Endometrial microvascular endothelial cells (primary cell): ENCODE measurements around the gene ENPP7. TPM values are rescaled to one million over a fixed set of nuclear protein-coding genes. Genes with fewer than 3 reads are reported as not detected.
"Not testable (repeated sequence)": the region's sequence is repeated elsewhere in the genome, so short reads cannot be mapped to it uniquely, and the experiment has no call there.

ENCODE experiments used
- in situ Hi-C: cut with HindIII; loops from 2 replicates; pipeline ENCODE4 v1.10.0; 2017; ENCODE audit warnings: low sequenced_read_pairs, low pct_unique_long_range_greater_than_20kb; ENCODE audit errors: inconsistent ontology term
- total RNA-seq: library from RNA; depleted of rRNA; stranded (reverse); fragments of >200 nt; gene quantifications from one replicate; pipeline ENCODE4 v1.2.3, GENCODE V29; 2015; ENCODE audit errors: inconsistent ontology term

ENPP7 gene
- total RNA-seq, 1 donor from 2014 or later = not detected

DNA sequence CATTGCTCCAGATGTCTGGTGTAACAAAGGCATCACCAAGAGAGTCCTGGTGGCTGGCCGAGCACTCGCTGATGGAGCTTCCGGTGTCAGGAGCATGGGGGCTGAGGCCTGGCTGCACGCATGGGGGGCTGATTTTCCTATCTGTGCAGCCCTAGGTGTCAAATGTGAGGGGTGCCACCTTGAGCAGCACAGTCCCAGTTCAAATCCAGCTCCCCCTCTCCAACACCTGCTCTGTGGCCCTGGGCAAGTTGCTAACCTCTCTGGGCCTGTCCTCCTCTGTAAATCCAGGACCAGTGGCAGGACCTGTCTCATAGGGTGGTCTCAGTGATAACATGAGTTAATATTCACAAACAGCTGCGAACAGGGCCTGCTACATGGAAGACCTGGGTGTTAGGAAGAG, 12.9 kb downstream of the ENPP7 start:
- in situ Hi-C loops = no loop called here

DNA sequence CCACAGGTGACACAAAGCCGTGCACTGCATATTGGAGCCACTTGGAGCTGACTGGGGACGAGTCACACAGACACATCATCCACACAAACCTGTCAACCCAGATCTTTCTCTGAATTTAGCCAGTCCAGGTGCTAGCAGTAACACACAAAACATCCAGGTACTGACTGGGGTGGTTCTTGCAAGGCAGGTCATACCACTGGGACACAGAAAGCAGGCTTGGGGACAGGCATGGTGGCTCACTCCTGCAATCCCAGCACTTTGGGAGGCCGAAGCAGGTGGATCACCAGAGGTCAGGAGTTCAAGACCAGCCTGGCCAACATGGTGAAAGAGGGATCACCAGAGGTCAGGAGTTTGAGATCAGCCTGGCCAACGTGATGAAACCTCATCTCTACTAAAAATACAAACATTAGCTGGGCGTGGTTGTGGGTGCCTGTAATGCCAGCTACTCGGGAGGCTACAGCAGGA, 14.9 kb downstream of the ENPP7 start:
- in situ Hi-C loops = no loop called here

DNA sequence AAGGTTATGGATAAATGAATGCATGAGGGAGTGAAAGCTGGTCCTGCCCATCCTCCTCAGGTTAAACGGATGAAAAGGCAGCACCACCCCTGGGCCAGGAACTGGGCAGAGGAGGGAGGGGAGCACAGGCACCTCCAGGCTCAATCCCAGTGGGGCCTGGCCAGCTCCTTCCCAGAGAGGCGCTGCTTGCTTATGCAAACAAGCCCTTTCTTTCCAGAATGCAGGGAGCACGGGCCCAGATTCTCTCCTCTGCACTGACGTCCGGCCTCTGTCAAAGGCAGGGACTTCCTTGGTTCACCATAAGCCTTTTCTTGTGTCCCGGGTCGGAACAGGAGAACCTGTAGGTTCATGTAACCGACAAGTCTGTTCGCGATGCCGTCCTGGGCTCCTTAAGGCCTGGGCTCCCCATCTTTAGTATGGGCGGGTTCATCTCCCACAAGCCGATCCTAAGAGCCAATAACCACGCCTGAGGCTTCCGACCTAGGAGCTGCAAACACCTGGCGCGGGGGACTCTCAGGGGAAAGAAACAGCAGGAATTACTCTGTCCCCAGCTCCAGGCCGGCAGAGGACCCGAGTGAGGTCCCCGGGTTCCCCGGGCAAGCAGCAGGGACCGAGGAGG, 16.3 kb downstream of the ENPP7 start:
- in situ Hi-C loops = no loop called here

DNA sequence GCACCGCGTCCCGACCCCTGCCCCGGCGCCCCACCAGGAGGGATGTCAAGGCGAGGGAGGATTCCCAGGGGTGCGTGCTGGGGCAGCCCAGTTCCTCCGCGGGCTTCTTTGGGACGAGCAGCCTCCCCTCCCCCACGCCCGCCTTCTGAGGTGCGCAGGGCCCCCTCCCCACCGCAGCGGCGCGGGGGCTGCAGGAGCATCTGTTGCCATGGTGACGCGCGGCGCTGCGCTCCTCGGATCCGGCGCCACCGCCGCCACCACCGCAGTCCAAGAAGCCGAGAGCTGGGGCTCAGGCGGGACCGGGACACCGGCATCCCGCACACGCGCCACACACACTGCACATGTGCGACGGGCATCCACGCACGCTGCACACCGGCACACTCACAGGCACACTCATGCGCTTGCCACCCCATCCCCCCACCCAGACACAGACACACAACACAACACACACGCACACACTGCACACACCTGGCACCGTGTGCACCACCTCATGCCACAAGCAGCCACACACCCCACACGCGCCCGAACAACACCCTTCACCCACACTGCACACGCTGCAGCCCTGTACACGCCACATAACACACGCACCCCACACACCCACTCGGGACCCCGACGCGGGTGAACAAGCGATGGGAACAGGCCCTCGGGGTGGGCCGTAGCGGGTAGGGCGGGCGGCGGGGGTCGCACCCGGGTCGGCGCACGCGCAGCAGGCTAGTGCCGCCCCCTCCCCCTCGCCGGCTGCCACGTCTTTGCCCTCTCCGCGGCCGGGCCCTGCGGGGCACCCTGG, 17.0 kb downstream of the ENPP7 start:
- in situ Hi-C loops = no loop called here

GRCh38 chr17:79748295-79749099, 17.8 kb downstream of the ENPP7 start:
- in situ Hi-C loops = no loop called here

DNA sequence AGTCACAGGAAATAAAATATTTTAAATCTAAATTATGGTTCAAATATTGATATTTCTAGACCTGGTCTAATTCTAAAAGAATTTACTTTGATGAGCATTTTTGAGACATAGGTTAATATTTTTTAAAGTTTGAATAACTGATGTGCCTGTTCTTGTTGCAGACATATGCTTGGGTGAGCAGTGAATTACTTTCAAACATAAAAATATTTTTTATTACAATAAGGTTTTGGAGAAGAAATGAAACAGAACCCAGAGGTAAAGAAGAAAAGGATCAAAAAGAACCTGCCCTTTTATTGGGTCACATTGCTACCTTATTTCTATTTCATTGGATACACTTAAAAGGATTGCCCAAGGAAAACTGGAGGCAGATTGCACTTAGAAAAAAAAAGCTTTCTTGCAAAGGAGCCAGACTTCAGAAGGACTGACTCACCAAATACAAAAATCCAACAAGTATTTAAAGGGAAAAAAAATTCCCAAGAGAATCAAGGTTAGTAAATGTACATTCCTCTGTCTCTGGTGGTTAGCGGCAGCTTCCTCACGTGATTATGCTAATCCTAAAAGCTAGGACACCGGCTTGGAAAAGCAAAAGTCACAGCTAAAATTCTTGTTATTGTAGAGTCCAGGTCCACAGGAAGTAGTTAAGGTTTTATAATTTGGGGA, 18.5 kb downstream of the ENPP7 start:
- in situ Hi-C loops = no loop called here

- in situ Hi-C loops = no loop called here
These were observed 19.2 kb downstream of the ENPP7 start for GRCh38 chr17:79749958-79750357.

DNA sequence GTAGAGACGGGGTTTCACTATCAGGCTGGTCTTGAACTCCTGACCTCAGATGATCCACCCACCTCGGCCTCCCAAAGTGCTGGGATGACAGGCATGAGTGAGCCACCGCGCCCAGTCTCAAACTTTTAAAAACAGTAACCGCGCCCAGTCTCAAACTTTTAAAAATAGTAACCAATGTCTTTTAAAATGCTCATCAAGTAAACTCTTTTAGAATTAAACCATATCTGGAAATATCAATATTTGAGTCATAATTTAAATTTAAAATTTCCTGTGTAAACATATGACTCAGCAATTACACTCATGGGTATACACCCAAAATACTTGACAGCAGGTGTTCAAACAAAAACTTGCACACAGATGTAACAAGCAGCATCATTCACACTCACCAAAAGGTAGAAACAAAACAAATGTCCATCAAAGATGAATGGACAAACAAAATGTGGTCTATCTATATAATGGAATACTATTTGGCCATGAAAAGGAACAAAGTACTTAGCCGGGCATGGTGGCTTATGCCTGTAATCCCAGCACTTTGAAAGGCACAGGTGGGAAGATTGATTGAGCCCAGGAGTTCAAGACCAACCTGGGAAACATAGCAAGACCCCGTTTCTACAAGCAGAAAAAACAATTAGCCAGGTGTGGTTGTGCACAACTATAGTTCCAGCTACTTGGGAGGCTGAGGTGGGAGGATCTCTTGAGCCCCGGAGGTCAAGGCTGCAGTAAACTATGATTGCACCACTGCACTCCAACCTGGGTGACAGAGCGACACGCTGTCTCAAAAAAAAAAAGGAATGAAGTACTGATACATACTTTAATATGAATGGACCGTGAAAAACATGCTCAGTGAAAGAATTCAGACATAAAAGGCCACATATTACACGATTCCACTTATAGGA, 20.2 kb downstream of the ENPP7 start:
- in situ Hi-C loops = no loop called here

- in situ Hi-C loops = no loop called here
These were observed 21.4 kb downstream of the ENPP7 start for GRCh38 chr17:79752175-79752574.

GRCh38 chr17:79754370-79754769, 23.6 kb downstream of the ENPP7 start:
- in situ Hi-C loops = no loop called here

DNA sequence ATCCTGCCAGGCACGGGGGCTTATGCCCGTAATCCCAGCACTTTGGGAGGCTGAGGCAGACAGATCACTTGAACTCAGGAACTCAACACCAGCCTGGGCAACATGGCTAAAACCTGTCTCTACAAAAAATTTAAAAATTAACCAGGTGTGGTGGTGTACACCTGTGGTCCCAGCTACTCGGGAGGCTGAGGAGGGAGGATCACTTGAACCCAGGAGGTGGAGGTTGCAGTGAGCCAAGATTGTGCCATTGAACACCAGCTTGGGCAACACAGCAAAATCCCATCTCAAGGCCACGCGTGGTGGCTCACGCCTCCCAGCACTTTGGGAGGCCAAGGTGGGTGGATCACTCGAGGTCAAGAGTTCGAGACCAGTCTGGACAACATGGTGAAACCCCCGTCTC, 24.2 kb downstream of the ENPP7 start:
- in situ Hi-C loops = not testable (repeated sequence)

DNA sequence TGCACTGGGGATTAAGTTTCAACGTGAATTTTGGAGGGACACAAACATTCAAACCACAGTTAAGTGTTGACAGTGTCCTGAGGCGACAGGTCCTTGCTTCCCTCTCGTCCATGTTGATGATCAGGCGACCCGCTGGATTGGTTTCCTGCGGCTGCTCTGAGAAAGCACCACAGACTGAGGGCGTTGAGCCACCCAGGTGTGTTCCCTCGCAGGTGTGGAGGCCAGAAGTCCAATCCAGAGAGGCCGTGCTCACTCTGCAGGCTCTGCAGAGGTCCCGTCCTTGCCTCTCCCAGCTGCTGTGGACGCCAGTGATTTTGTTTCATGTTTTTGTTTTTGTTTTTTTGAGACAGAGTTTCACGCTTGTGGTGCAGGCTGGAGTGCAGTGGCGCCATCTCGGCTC, 24.8 kb downstream of the ENPP7 start:
- in situ Hi-C loops = no loop called here

GRCh38 chr17:79757140-79757745, 26.5 kb downstream of the ENPP7 start:
- in situ Hi-C loops = no loop called here

GRCh38 chr17:79758271-79758670, 27.5 kb downstream of the ENPP7 start:
- in situ Hi-C loops = no loop called here

DNA sequence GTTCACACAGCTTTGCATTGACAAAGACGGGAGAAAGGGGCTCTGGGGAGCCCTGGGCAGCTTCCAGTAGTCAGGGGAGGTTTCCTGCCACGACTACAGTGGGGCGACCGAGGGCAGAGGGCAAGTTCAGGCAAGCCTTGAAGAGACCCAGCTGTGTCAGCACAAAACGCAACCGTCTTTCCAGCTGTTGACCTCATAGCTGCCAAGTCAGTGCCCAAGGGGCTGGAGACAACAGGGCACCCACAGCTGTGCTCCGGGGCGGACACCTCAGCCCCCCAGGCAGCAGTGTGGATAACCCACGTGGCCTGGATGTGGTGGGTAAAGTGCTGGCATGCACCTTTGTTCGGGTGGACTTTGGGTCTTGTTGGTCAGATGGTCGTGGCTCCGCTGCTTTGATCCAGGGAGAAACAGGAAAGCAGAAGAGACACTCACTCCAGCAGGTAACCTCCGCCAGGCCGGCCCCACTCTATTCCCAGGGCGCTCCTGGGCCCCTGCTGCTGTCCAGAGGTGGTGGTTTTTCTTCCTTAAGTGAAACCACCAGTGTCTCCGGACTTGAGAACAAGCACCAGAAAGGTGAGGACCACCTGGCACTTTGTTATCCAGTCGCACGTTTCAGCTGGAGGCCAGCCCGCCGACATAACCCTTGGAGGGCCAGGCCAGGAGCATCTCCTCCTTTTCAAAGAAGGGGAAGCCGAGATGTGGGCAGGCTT, 29.6 kb downstream of the ENPP7 start:
- in situ Hi-C loops = no loop called here

- in situ Hi-C loops = no loop called here
These were observed 31.3 kb downstream of the ENPP7 start for GRCh38 chr17:79761894-79762589.

DNA sequence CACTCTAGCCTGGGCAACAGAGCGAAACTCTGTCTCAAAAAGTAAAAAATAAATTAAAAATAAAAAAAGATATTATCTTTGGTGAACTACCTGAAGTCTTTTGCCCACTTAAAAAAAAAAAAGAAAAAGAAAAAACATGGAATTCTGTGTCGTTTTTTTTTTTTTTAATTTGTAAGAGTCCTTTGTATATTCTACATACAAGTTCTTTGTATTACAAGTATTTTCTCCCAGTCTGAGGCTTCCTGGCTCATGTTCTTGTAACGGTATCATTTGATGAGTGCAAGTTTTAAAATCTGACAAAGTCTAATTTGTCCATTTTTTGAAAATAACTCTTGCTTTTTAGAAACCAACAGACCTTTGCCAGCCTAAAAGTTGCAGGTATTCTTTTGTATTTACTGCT, 35.0 kb downstream of the ENPP7 start:
- in situ Hi-C loops = no loop called here
